Stimulated activated CD8-positive, alpha-beta memory T cell treated with anti-CD3 and anti-CD28 coated beads, Interleukin-4, amount 100 ng/mL, for 24 hours (primary cell): ENCODE results near the gene HOXD11.

Experiments
- DNase-seq: peaks from one replicate; pipeline ENCODE4 v3.0.0-alpha.2; 2020; ENCODE audit warnings: low read depth

The HOXD11 gene

GRCh38 chr2:176093145-176093897, 13.8 kb upstream of the HOXD11 start:
- no peak for DNase-seq

DNA sequence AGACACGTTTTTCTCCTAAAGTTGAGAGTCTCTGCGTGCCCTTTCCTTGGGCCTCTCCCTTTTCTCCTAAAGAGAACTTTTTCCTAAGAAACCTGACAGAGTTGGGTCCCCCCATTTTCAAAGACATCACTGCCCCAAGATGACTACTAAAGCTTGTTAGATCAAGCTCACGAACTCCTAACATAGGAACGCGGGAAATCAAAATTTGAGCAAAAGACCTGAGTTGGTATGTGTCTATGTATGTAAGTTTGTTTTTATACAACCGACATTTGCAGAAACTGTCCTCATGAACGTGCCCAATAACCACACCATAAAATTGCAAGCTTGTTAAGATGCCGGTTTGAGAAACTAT, 13.2 kb upstream of the HOXD11 start:
- no peak for DNase-seq

GRCh38 chr2:176094349-176094748, 12.7 kb upstream of the HOXD11 start:
- DNase-seq = no peak

GRCh38 chr2:176095421-176095820, 11.7 kb upstream of the HOXD11 start:
- no peak for DNase-seq

- no peak for DNase-seq
Measured at GRCh38 chr2:176096243-176096985, 10.7 kb upstream of the HOXD11 start.

GRCh38 chr2:176096986-176097819, 9.9 kb upstream of the HOXD11 start:
- peak; percentile 35 for DNase-seq

GRCh38 chr2:176097820-176098365, 9.2 kb upstream of the HOXD11 start:
- DNase-seq = no peak

- no peak for DNase-seq
Measured at GRCh38 chr2:176098366-176099158, 8.5 kb upstream of the HOXD11 start.

DNA sequence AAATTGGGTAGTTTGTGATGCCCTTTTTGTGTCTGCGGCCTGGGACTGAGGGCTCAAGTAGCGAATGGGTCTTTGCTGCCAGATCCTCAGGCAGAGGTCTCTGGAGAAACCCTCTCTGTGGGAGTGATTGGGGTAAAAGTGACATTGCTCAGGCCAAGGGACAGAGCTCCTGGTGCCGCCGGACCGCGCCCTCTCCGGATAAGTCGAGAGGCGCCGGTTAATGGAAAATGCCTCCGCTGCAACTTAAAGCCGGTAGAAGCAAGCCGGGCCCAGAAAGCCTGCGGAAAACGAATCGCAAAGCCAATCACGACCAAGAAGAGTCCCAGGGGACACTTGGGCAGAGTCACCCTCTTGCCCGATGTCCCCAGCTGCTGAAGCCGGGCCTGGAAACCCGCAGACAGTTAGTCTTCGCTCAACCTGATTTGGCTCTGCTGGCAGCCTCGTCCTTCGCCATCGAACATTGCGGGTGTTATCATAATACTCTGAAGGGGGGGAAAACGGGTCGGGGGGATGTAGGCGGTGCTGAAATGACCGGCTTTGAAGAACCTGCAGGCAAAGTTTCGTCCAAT, 7.8 kb upstream of the HOXD11 start:
- no peak for DNase-seq

DNA sequence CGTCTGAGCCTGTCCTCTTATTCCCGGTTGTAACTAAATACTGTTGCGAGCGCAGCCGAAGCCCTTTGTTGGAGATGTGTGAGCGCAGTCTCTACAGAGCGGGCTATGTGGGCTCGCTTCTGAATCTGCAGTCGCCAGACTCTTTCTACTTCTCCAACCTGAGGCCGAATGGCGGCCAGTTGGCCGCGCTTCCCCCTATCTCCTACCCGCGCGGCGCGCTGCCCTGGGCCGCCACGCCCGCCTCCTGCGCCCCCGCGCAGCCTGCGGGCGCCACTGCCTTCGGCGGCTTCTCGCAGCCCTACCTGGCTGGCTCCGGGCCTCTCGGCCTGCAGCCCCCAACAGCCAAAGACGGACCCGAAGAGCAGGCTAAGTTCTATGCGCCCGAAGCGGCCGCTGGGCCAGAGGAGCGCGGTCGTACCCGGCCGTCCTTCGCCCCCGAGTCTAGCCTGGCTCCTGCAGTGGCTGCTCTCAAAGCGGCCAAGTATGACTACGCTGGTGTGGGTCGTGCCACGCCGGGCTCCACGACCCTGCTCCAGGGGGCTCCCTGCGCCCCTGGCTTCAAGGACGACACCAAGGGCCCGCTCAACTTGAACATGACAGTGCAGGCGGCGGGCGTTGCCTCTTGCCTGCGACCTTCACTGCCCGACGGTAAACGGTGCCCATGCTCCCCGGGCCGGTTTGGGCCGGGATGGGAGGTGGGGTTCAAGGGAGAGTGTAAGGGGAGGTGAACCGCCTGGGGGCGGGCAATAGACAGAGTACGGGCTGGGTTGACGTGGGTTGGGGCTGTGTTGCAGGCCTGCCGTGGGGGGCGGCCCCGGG, 7.1 kb upstream of the HOXD11 start, which contains the start of gene HOXD12:
HOXD12 (plus strand) TSS at position 68 of the 819 bp plus-strand sequence; CDS start at position 75, 7 bp downstream.
- no peak for DNase-seq

GRCh38 chr2:176100547-176101140, 6.4 kb upstream of the HOXD11 start:
- no peak for DNase-seq

- DNase-seq = no peak
Measured at GRCh38 chr2:176101216-176101830, 5.8 kb upstream of the HOXD11 start.

DNA sequence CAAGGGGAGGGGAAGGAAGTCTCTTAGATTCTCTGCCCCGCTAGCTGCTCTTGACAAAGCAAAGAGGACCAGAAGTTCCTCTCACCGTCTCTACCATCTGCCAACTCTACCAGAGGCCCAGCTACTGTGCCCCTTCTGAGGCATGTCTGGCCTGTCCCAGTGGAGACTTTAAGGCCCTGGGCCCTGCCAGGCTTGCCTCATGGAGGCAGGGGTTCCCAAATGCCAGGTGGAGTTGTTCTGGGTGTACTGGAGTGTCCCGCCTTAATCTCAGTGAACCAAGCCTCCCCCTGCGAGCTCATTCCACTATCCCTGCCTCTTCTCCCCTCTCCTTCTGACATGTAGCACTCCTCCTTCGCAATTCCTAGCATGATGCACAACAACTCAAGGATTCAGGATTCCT, 5.2 kb upstream of the HOXD11 start:
- DNase-seq = no peak

GRCh38 chr2:176102309-176102866, 4.7 kb upstream of the HOXD11 start:
- DNase-seq = no peak

DNA sequence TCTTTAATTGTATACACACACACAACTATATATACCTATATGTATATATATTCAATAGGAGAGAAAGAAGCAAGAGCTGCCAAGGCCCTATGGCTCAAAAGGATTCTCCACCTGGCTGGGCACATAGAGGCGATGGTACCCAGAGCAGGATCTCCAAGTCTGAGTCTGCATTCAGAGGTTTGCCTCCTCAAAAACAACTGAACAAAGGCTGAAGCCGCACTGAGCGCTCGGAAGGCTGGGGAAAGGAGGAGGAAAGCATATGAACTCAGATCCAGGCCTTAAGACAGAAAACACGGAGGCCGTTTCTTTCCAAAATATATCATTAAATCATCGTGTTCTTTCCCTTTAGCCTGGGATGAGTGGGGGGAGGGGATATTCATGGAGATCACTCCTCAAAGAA, 3.9 kb upstream of the HOXD11 start:
- DNase-seq = no peak

DNA sequence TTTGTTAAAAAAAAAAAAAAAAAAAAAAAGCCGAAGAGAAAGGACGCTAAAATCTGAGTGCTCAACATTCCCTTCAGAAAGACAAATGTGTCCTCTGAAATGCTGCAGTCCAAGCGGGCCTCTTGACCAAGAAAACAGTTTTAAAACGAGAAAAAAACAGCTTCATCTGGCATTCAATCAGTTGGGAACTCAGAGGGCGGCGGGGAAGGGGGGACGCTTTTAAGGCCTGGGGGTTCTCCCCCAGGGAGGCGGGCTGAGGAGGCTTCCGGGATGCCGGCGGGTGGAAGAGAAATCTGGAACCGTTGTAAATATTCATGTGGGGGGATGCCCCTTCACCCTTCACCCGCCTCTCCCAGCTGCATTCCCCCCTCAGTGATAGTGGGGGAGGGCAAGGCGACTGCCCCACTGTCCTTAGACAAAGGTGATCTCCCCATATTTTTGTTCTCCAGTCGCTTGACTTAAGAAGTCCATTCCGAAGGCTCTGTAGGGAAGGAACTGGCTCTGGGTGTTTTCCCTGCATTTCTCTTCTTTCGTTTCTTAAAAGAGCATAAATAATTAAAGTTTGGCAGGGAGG, 3.3 kb upstream of the HOXD11 start:
- DNase-seq = no peak

DNA sequence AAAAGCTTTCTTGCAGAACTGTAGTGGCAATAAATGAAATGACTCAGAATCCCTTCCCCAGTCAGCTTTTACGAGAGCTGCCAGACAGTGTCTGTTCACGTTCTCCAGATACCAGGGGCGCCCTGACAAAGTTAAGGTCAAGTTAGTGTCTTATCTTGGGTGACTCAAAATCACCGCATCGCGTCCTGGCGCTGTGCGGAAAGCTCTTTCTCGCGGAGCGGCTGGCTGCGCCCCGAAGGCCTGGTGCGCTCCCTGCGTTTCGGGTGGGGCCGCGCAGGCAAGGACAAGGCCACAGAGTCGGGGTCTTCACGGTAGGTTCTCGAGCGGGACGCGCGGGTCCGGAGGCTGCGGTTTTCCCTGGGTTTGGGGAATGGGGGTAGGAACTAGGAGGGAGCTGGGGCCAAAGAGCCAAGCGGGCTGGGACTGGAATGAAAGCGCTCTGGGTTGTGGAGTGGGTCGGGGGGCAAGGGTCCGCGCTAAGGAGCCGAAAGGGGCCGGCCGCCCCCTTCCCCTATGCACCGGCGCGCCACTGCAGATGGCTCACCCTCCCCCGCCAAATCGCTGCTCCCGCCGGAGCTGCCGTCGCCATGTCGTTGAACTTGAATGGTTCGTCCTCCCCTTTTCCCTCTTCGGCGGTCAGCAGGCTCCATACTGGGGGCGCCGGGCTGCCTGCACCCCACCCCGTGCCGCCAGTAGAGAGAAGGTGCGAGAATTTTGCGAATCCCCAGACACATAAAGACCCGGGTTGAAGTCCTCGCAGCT, 2.6 kb upstream of the HOXD11 start:
- no peak for DNase-seq
